Measurements from ENCODE around the gene C15orf39.

The C15orf39 gene

GRCh38 chr15:75230551-75231371, 29.1 kb downstream of the C15orf39 start:
- Histone ChIP-seq H3K4me3 (replicated peaks; ENCODE audit: insufficient read depth, low read length) (no peak overlapping the region), H3K27me3 (ENCODE audit: insufficient read depth, poor library complexity, severe bottlenecking) (peaks cover 3% of the 10 kb centered on the region), H3K27ac (replicated peaks) (no peak overlapping the region)
- no peak for DNase-seq (ENCODE audit: low read depth in 1 of 2, low spot score in 1 of 2)
- no peak for TF ChIP-seq POLR2AphosphoS5 (IDR thresholded peaks at IDR 0.05; ENCODE audit: low read depth)
- TF ChIP-seq GABPA (IDR thresholded peaks at IDR 0.05; ENCODE audit: low read depth): no peak
- TF ChIP-seq CTCF (IDR thresholded peaks at IDR 0.05; ENCODE audit: insufficient read depth, low read length): no peak
- no peak for TF ChIP-seq REST (IDR thresholded peaks at IDR 0.05; ENCODE audit: insufficient replicate concordance, low read depth)
- TF ChIP-seq SPI1 (IDR thresholded peaks at IDR 0.05; ENCODE audit: borderline replicate concordance, low read depth): no peak

- H3K4me3 ChIP-seq (replicated peaks; ENCODE audit: insufficient read depth, low read length): no peak overlapping the region
- no peak for DNase-seq (ENCODE audit: low read depth in 1 of 2, low spot score in 1 of 2)
- H3K27me3 ChIP-seq (ENCODE audit: insufficient read depth, poor library complexity, severe bottlenecking): peaks cover 3% of the 10 kb centered on the region
- TF ChIP-seq GABPA (IDR thresholded peaks at IDR 0.05; ENCODE audit: low read depth) (no peak), REST (IDR thresholded peaks at IDR 0.05; ENCODE audit: insufficient replicate concordance, low read depth) (no peak), SPI1 (IDR thresholded peaks at IDR 0.05; ENCODE audit: borderline replicate concordance, low read depth) (peak; percentile 55)
- no peak overlapping the region for H3K27ac ChIP-seq (replicated peaks)
These were observed 30.2 kb downstream of the C15orf39 start for GRCh38 chr15:75231836-75232235.

GRCh38 chr15:75232252-75232813, 30.7 kb downstream of the C15orf39 start:
- TF ChIP-seq GABPA (IDR thresholded peaks at IDR 0.05; ENCODE audit: low read depth): no peak
- TF ChIP-seq POLR2AphosphoS5 (IDR thresholded peaks at IDR 0.05; ENCODE audit: low read depth): no peak
- TF ChIP-seq CTCF (IDR thresholded peaks at IDR 0.05; ENCODE audit: insufficient read depth, low read length): no peak
- no peak for TF ChIP-seq SPI1 (IDR thresholded peaks at IDR 0.05; ENCODE audit: borderline replicate concordance, low read depth)
- TF ChIP-seq REST (IDR thresholded peaks at IDR 0.05; ENCODE audit: insufficient replicate concordance, low read depth): no peak
- Histone ChIP-seq H3K4me3 (replicated peaks; ENCODE audit: insufficient read depth, low read length) (no peak overlapping the region), H3K27ac (replicated peaks) (no peak overlapping the region), H3K27me3 (ENCODE audit: insufficient read depth, poor library complexity, severe bottlenecking) (peaks cover 3% of the 10 kb centered on the region)
- DNase-seq (ENCODE audit: low read depth in 1 of 2, low spot score in 1 of 2): no peak

Measured in HL-60 (cell line).